OCI-LY3 (cell line): ENCODE results near the gene FNIP1.

Source experiments
- H2AFZ ChIP-seq: fragments of 200-600, 300-600 bp; shearing (Covaris generic); 2 replicates; pipeline ENCODE4 v1.6.0; 2014; ENCODE audit warnings: antibody characterized with exemption, low read depth, low read length
- H3K27ac ChIP-seq: fragments of 200-600, 300-600 bp; sonication (generic); 2 replicates; pipeline ENCODE4 v1.5.1; 2014; ENCODE audit warnings: mild to moderate bottlenecking, low read length, moderate library complexity, mixed read lengths
- H3K27me3 ChIP-seq: fragments of 200-600, 300-600 bp; sonication (generic); 2 replicates; pipeline ENCODE4 v1.6.1; 2014; ENCODE audit warnings: low read depth, low read length, mixed read lengths
- H3K36me3 ChIP-seq: fragments of 200-600, 300-600 bp; sonication (generic); replicated peaks from 2 replicates; pipeline ENCODE3; 2014; ENCODE audit warnings: low read depth, low read length, mixed read lengths
- H3K4me1 ChIP-seq: fragments of 300-600, 200-600 bp; sonication (generic); 2 replicates; pipeline ENCODE4 v1.6.1; 2014; ENCODE audit warnings: low read length, mixed read lengths
- H3K4me2 ChIP-seq: fragments of 200-600, 300-600 bp; sonication (generic); 2 replicates; pipeline ENCODE4 v1.6.1; 2014; ENCODE audit warnings: low read length, mixed read lengths
- H3K4me3 ChIP-seq: fragments of 300-600, 200-600 bp; sonication (generic); 2 replicates; pipeline ENCODE4 v1.5.1; 2014; ENCODE audit warnings: antibody characterized with exemption, mild to moderate bottlenecking, low read length, moderate library complexity
- H3K79me2 ChIP-seq: fragments of 300-600, 200-600 bp; shearing (Covaris generic); 2 replicates; pipeline ENCODE4 v1.6.1; 2014; ENCODE audit warnings: mild to moderate bottlenecking, low read length, mixed read lengths
- H3K9ac ChIP-seq: fragments of 300-600, 200-600 bp; shearing (Covaris generic); 2 replicates; pipeline ENCODE4 v1.6.0; 2014; ENCODE audit warnings: mild to moderate bottlenecking, low read length, moderate library complexity
- H3K9me3 ChIP-seq: fragments of 200-600, 300-600 bp; shearing (Covaris generic); 2 replicates; pipeline ENCODE4 v1.6.1; 2014; ENCODE audit warnings: low read length, mixed read lengths; ENCODE audit not compliant: insufficient read depth
- H4K20me1 ChIP-seq: fragments of 200-600, 300-600 bp; sonication (generic); 2 replicates; pipeline ENCODE4 v1.6.1; 2016; ENCODE audit warnings: low read length, mixed read lengths; ENCODE audit not compliant: insufficient read depth
- CTCF ChIP-seq: fragments of 200-600, 300-600 bp; sonication (generic); IDR thresholded peaks from 2 replicates; pipeline ENCODE4 v1.5.1; 2014; ENCODE audit warnings: antibody characterized with exemption, low read length, low read depth
- EZH2phosphoT487 ChIP-seq: fragments of 200-600 bp; shearing (Covaris generic); IDR thresholded peaks from 2 replicates; pipeline ENCODE4 v1.6.1; 2018; ENCODE audit warnings: antibody characterized with exemption, mixed run types, low read depth

Gene FNIP1

GRCh38 chr5:131641494-131641893, 155.3 kb downstream of the FNIP1 start:
- H3K4me1 ChIP-seq = peaks cover 6% of the 10 kb centered on the region
- H3K79me2 ChIP-seq = no peaks in the 10 kb centered on the region
- H3K27me3 ChIP-seq = no peaks in the 10 kb centered on the region
- no peaks in the 10 kb centered on the region for H4K20me1 ChIP-seq
- H3K4me2 ChIP-seq = no peak overlapping the region
- no peak overlapping the region for H3K4me3 ChIP-seq
- no peak overlapping the region for H3K27ac ChIP-seq
- no peak overlapping the region for H2AFZ ChIP-seq
- no peaks in the 10 kb centered on the region for H3K9me3 ChIP-seq
- TF ChIP-seq CTCF (no peak), EZH2phosphoT487 (no peak)
- H3K9ac ChIP-seq = no peak overlapping the region
- H3K36me3 ChIP-seq = no peaks in the 10 kb centered on the region

GRCh38 chr5:131640043-131640856, 156.6 kb downstream of the FNIP1 start:
- no peak for TF ChIP-seq EZH2phosphoT487
- TF ChIP-seq CTCF = no peak
- Histone ChIP-seq H4K20me1 (no peaks in the 10 kb centered on the region), H3K27me3 (no peaks in the 10 kb centered on the region), H3K36me3 (no peaks in the 10 kb centered on the region), H3K4me1 (peaks cover 7% of the 10 kb centered on the region), H3K4me2 (no peak overlapping the region), H2AFZ (no peak overlapping the region), H3K79me2 (no peaks in the 10 kb centered on the region), H3K4me3 (no peak overlapping the region), H3K9ac (no peak overlapping the region), H3K9me3 (no peaks in the 10 kb centered on the region), H3K27ac (no peak overlapping the region)

- H3K9ac ChIP-seq = no peak overlapping the region
Observed at GRCh38 chr5:131639148-131639547, 157.7 kb downstream of the FNIP1 start.

More at GRCh38 chr5:131639148-131639547, 157.7 kb downstream of the FNIP1 start:
- no peaks in the 10 kb centered on the region for H3K9me3 ChIP-seq
- peaks cover 7% of the 10 kb centered on the region for H3K4me1 ChIP-seq
- H3K4me2 ChIP-seq = no peak overlapping the region
- H3K36me3 ChIP-seq = no peaks in the 10 kb centered on the region
- no peaks in the 10 kb centered on the region for H4K20me1 ChIP-seq
- H3K27me3 ChIP-seq = no peaks in the 10 kb centered on the region
- no peak overlapping the region for H3K4me3 ChIP-seq
- no peak for TF ChIP-seq CTCF
- TF ChIP-seq EZH2phosphoT487 = no peak
- no peak overlapping the region for H3K27ac ChIP-seq
- H3K79me2 ChIP-seq = peaks cover 9% of the 10 kb centered on the region
- no peak overlapping the region for H2AFZ ChIP-seq
